GM12873 (cell line): Measurements from ENCODE around the gene DSTN.

ENCODE experiments used
- CTCF ChIP-seq: IDR thresholded peaks from 2 replicates; pipeline ENCODE4 v1.5.1; 2012; ENCODE audit warnings: low read depth, mild to moderate bottlenecking, moderate library complexity, low read length, control low read depth; ENCODE audit not compliant: insufficient read depth; ENCODE audit errors: missing control alignments

DSTN gene

GRCh38 chr20:17651129-17651759 lies 81.4 kb downstream of the DSTN start:
- no peak for TF ChIP-seq CTCF

- TF ChIP-seq CTCF = peak; percentile 24
Measured at GRCh38 chr20:17651760-17652388, 82.0 kb downstream of the DSTN start.

- no peak for TF ChIP-seq CTCF
Measured at GRCh38 chr20:17652411-17652810, 82.5 kb downstream of the DSTN start.

GRCh38 chr20:17653835-17654648 lies 84.2 kb downstream of the DSTN start:
- no peak for TF ChIP-seq CTCF

- peak; percentile 41 for TF ChIP-seq CTCF
Measured at GRCh38 chr20:17654649-17655285, 84.9 kb downstream of the DSTN start.

- no peak for TF ChIP-seq CTCF
Measured at GRCh38 chr20:17655286-17655651, 85.4 kb downstream of the DSTN start.
